Activated T-cell treated with anti-CD3 and anti-CD28 coated beads for 24 hours (primary cell): ENCODE measurements around the gene OTOP3.

Experiments used
- DNase-seq: peaks from one replicate; pipeline ENCODE4 v3.0.0-alpha.2; 2020; ENCODE audit warnings: low read depth

The OTOP3 gene

GRCh38 chr17:74939534-74939933 is 3.8 kb downstream of the OTOP3 start:
- no peak for DNase-seq

- no peak for DNase-seq
Observed at GRCh38 chr17:74941128-74941725, 5.5 kb downstream of the OTOP3 start.

- no peak for DNase-seq
Observed at GRCh38 chr17:74943808-74944522, 8.3 kb downstream of the OTOP3 start.

GRCh38 chr17:74945543-74945942 is 9.8 kb downstream of the OTOP3 start:
- DNase-seq = no peak

GRCh38 chr17:74946641-74947040 is 10.9 kb downstream of the OTOP3 start:
- DNase-seq = no peak

GRCh38 chr17:74947041-74947754 is 11.5 kb downstream of the OTOP3 start:
- no peak for DNase-seq

GRCh38 chr17:74949455-74950115 is 13.9 kb downstream of the OTOP3 start:
- no peak for DNase-seq

GRCh38 chr17:74950207-74950606 is 14.5 kb downstream of the OTOP3 start:
- DNase-seq = no peak

GRCh38 chr17:74951065-74951464 is 15.4 kb downstream of the OTOP3 start:
- no peak for DNase-seq

- DNase-seq = no peak
Observed at GRCh38 chr17:74951680-74952421, 16.2 kb downstream of the OTOP3 start.

- no peak for DNase-seq
Observed at GRCh38 chr17:74952431-74953133, 16.9 kb downstream of the OTOP3 start.

- DNase-seq = no peak
Observed at GRCh38 chr17:74953134-74953687, 17.5 kb downstream of the OTOP3 start.

- no peak for DNase-seq
Observed at GRCh38 chr17:74954115-74954514, 18.4 kb downstream of the OTOP3 start.

- DNase-seq = no peak
Observed at GRCh38 chr17:74954665-74955421, 19.1 kb downstream of the OTOP3 start.

GRCh38 chr17:74956093-74956492 is 20.4 kb downstream of the OTOP3 start:
- no peak for DNase-seq

- DNase-seq = peak; percentile 68
Observed at GRCh38 chr17:74957935-74958740, 22.4 kb downstream of the OTOP3 start.

GRCh38 chr17:74959826-74960515 is 24.3 kb downstream of the OTOP3 start:
- no peak for DNase-seq

- DNase-seq = peak; percentile 39
Observed at GRCh38 chr17:74960570-74961342, 25.1 kb downstream of the OTOP3 start.
